RPMI8226 (cell line): ENCODE results near the gene OR4K5.
"Not testable (repeated sequence)": the region's sequence is repeated elsewhere in the genome, so short reads cannot be mapped to it uniquely, and the experiment has no call there.

ENCODE experiments used
- DNase-seq: peaks from one replicate; pipeline ENCODE4 v3.0.0-alpha.2; 2015

The OR4K5 gene

DNA sequence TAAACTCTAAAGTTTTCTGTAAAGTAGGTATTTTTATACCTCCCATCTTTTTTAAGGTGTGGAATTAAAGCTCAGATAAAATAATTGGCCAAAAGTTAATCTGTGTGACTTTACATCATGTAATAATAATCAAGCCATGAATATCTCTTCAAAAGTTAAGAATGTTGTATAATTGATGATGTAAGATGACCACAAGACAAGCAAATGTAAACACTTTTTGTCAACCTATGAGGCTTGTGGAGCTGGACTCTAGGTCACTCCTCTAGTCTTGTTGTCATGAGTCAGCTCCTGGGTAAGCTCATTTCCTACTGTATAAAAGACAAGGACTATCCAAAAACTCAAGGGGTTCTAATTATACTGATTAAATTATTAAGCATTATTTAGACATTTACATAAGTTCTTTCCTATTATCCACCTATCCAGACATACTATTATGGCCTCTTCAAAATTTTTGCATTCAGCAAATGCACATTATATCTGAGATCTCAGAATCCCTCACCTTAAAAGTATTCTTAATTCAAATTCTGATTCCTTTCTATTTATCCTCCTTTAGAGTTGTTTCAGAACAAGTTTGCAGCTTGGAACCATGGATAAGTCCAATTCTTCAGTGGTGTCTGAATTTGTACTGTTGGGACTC, at the start of gene OR4K5:
Gene OR4K5 (plus strand): TSS at position 587 of the 637 bp plus-strand sequence. CDS start 0 bp downstream, at position 587.
- DNase-seq: no peak

DNA sequence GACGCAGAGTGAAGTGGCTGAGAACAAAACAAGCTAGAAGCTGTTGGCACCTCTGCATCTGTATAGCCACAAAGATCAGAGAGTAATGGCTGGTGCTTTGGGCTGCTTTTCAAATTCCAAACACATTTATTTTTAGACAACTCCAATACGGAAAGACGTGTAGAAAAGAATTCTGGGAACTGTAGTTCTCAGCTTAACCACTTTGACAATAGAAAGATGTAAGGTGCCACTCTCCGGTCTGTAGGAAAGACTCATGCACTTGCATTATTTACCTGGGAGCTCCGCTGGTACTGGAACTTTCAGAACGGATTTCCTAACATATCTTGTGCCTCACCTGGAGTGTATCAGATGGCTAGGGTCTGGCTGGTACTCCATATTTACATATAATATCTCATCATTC, 47.2 kb upstream of the OR4K5 start:
- no peak for DNase-seq

DNA sequence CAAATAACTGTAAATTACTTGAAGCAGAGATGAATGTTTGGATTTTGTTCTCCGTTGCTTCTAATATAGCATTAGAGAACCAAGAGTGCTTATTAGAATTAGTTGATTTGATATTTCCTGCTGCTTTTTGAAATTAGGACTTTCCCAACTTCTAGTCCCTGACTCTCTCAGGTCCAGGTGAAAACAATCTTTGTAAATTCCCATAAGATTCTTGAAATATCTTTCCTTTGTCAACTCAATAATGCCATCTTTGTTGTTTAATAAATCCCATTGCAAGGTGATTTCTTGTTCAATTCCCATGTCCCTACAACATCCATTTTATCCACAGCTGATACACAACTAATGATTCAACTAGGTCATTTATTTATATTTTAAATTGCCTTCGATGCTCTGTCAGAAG, 45.6 kb upstream of the OR4K5 start, which contains the start of gene OR4K2:
Gene OR4K2 (plus strand): TSS at position 301 of the 400 bp plus-strand sequence. CDS start 1,126 bp downstream, outside the sequence.
- no peak for DNase-seq

GRCh38 chr14:19878029-19878642, 42.3 kb upstream of the OR4K5 start:
- DNase-seq: peak; percentile 37

- no peak for DNase-seq
Observed at GRCh38 chr14:19895282-19895681, 25.1 kb upstream of the OR4K5 start.

DNA sequence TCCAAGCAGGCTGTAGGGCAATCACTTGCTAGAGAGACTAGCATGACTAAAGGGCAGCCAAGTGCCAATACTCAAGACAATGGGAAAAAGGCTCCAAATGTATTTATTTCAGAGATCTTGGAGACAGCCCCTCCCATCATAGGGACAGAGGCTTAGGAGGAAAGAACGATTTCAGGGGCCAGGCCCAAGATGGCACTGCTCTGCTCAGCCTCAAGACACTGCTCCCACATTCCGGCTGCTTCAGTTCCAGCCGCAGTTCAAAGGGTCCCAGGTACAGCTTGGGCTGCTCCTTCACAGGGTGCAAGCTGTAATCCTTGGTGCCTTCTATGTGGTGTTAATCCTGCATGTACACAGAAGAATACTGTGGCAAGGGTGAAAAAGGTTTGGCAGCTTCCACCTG, 19.4 kb upstream of the OR4K5 start:
- DNase-seq: no peak

DNA sequence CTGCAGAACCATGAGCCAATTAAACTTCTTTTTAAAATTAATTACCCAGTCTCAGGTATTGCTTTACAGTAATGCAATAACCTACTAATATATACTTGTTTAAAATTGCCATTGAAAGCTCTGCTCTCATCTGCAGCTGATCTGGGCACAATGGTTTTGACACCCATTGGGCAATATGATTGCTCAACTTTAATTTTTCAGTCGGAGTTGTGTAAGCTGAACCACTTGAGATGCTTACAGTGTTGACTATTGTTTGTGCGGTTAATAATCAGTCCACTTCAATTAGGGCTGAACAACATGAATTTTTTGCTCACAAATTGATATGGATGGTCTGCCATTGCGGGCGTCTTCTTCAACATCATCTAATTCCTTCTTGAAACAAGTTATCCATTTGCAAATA, 18.0 kb upstream of the OR4K5 start:
- no peak for DNase-seq

GRCh38 chr14:19906665-19907064, 13.7 kb upstream of the OR4K5 start:
- no peak for DNase-seq

GRCh38 chr14:19911114-19911513, 9.3 kb upstream of the OR4K5 start:
- DNase-seq: no peak

DNA sequence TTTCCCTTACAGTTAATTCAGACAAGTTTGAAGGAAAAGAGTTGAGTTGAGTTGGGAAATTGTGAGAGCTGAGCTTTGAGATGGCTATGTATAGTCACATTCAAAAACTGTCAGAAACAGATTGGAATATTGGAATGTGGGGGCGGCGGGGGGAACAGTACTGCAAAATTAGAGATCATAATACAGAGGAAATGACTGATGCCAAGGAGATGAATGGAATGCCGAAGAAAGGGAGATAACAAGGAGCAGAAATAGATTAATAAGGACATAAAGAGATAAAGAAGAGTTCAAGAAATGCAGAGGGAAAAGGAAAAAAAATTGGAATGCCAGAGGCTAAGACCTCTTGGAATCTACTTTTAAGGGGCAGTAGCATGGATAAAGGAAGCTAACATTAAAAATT, 3.2 kb upstream of the OR4K5 start:
- no peak for DNase-seq

GRCh38 chr14:19917955-19918518, 2.4 kb upstream of the OR4K5 start:
- no peak for DNase-seq

- DNase-seq: no peak
Observed at GRCh38 chr14:19918553-19919264, 1.7 kb upstream of the OR4K5 start.

DNA sequence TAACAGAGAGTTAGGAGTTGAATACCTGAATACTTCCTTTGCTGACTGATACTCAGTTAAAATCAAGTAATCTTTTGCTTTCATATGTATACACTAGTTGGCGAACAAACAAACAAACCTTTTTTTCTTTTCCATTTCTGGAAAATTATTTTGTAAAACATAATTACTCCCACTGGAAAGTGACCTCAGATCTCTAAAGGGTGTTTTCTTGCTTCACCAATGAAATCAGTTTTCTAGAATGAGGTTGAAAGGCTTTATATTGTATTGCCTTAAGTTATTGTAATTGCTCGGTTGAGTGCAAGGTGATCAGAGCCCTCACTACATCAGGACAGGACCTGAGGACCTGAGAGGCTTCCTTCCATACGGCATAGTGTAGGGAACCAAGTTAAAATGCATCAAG, 10.2 kb downstream of the OR4K5 start, which contains the start of gene OR4K1:
Gene OR4K1 (plus strand): TSS at position 301 of the 400 bp plus-strand sequence. CDS start 4,750 bp downstream, outside the sequence.
- no peak for DNase-seq

DNA sequence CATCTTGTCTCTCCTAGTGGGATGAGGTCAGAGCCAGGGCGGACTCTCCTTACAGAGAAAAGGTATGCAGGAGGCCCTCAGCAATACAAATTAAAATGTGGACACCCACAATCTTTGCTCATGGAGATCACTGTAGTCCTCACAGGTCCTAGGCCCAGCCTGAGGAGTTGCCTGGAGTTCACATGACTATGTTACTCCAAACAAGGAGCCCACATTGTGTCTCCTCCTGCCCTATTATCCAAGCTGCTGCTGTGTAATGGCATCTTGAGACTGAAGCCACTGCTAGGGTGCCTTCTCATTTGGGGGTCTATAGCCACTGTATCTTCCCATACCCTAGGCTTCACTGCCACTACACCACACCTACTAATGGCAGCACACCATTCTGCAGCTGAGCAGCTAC, 21.3 kb downstream of the OR4K5 start:
- DNase-seq: no peak

DNA sequence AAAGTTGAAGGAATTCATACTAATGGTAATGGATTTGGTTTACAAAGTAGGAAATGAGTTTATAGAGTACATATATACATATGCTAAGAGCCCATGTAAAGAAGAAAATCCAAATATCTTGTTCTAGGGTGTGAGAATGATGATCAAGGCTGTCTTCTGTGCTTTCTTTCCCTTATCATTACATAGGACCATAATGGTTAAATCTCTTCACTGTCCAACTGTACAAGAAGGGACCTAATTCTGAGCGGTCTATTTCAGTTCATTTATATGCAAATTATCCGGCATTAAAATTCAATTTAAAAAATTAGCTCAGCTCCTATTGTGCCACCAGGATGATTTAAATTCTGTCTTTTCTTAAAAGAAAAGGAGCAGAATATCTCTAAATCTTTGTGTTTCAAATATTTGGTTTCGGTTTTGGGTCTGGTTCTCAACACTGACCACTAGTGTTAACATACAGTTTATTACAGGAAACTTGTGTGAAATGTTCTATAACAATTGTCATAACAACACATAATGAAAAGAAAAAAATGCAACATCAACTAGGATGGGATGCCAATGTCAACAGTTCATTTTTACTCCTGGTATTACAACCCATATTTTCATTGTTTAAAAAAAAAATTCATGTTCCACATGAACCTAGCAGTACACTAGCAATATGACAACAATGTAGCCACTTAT, 27.1 kb downstream of the OR4K5 start:
- DNase-seq: peak; percentile 24

GRCh38 chr14:19949218-19949617, 28.8 kb downstream of the OR4K5 start:
- no peak for DNase-seq

- not testable (repeated sequence) for DNase-seq
Observed at GRCh38 chr14:19969735-19970134, 49.3 kb downstream of the OR4K5 start.
